Measurements from ENCODE around the gene GCK. TPM values are rescaled to one million over a fixed set of nuclear protein-coding genes. Genes with fewer than 3 reads are reported as not detected.

Gene GCK
- total RNA-seq, 2 donors from 2014 or later: 0.91 to 2.7 TPM

- Histone ChIP-seq H3K27me3 (replicated peaks; ENCODE audit: insufficient read depth) (no peaks in the 10 kb centered on the region), H3K27ac (no peak overlapping the region), H3K9me3 (no peaks in the 10 kb centered on the region), H3K4me3 (no peak overlapping the region), H3K4me1 (replicated peaks) (no peaks in the 10 kb centered on the region), H3K36me3 (no peaks in the 10 kb centered on the region)
- no peak for DNase-seq (ENCODE audit: low spot score)
- intact Hi-C loops (cut with DNase I): loop anchor here (10.0 kb wide), 1 partner anchor 394 kb away; the partner anchor contains the start of gene NUDCD3
- WGBS: 64% methylated on average over 10 of the region's 10 CpGs
- TF ChIP-seq, protein P1, sequence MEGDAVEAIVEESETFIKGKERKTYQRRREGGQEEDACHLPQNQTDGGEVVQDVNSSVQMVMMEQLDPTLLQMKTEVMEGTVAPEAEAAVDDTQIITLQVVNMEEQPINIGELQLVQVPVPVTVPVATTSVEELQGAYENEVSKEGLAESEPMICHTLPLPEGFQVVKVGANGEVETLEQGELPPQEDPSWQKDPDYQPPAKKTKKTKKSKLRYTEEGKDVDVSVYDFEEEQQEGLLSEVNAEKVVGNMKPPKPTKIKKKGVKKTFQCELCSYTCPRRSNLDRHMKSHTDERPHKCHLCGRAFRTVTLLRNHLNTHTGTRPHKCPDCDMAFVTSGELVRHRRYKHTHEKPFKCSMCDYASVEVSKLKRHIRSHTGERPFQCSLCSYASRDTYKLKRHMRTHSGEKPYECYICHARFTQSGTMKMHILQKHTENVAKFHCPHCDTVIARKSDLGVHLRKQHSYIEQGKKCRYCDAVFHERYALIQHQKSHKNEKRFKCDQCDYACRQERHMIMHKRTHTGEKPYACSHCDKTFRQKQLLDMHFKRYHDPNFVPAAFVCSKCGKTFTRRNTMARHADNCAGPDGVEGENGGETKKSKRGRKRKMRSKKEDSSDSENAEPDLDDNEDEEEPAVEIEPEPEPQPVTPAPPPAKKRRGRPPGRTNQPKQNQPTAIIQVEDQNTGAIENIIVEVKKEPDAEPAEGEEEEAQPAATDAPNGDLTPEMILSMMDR (IDR thresholded peaks at IDR 0.05): no peak
- TF ChIP-seq POLR2AphosphoS5 (IDR thresholded peaks at IDR 0.05) (no peak), POLR2A (IDR thresholded peaks at IDR 0.05) (no peak)
Measured at GRCh38 chr7:44100458-44101302, 88.6 kb downstream of the GCK start.

GRCh38 chr7:44099669-44100068, 89.6 kb downstream of the GCK start:
- Histone ChIP-seq H3K4me3 (no peak overlapping the region), H3K4me1 (replicated peaks) (no peaks in the 10 kb centered on the region), H3K27me3 (replicated peaks; ENCODE audit: insufficient read depth) (no peaks in the 10 kb centered on the region), H3K9me3 (no peaks in the 10 kb centered on the region), H3K36me3 (no peaks in the 10 kb centered on the region), H3K27ac (no peak overlapping the region)
- TF ChIP-seq, protein P1 (IDR thresholded peaks at IDR 0.05): no peak
- no peak for DNase-seq (ENCODE audit: low spot score)
- 65% methylated on average over 4 of the region's 4 CpGs for WGBS
- intact Hi-C loops (cut with DNase I): loop anchor here (10.0 kb wide), 1 partner anchor 395 kb away; the partner anchor contains the start of gene NUDCD3

- no peak overlapping the region for H3K4me3 ChIP-seq
- no peak overlapping the region for H3K27ac ChIP-seq
- TF ChIP-seq POLR2AphosphoS5 (IDR thresholded peaks at IDR 0.05) (no peak), POLR2A (IDR thresholded peaks at IDR 0.05) (no peak)
- TF ChIP-seq, protein P1 (IDR thresholded peaks at IDR 0.05): no peak
- 90% methylated on average over 6 of the region's 6 CpGs for WGBS
- no peak for DNase-seq (ENCODE audit: low spot score)
- no peaks in the 10 kb centered on the region for H3K4me1 ChIP-seq (replicated peaks)
- H3K36me3 ChIP-seq: no peaks in the 10 kb centered on the region
- no peaks in the 10 kb centered on the region for H3K9me3 ChIP-seq
- no peaks in the 10 kb centered on the region for H3K27me3 ChIP-seq (replicated peaks; ENCODE audit: insufficient read depth)
- intact Hi-C loops (cut with DNase I): no loop called here
Measured at GRCh38 chr7:44098092-44099068, 90.9 kb downstream of the GCK start.

DNA sequence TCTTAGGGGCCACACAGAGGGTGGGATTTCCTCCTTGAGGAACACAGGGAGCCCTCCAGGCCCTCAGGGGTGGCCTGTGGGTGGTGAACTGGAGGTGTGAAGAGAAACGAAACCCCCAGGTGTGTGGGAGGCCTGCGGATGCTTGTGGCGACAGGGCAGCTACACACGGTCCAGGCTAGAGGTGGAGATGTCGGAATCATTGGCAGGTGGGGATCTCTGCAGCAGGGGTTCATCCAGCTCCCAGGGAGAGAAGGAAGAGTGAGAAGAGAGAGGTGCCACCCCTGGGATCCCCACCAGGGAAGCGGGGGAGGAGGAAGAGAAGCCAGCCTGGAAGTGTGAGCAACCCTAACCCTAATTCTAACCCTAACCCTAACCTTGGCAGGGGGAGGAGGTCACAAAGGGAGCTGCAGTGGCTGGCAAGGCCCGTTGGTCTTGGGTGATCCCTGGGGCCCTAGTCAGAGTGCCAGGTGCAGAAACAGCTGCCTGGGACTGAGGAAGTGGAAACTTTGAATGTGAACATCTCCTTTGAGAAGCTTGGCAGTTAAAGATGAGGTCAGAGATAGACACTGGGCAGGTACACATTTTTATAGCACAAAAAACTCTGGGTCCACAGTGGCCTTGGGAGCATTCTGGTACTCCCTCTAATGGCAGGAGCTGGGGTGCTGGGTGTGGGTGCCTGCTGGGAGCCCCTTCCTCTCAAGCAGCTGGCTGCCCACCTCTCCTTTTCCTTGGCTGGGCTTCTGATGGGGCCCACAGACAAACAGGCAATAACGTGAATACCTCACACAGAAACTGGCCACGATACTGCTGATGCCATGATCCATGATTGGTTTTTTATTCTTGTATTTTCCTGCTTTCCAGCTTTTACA, 91.9 kb downstream of the GCK start:
- 76% methylated on average over 9 of the region's 9 CpGs for WGBS
- TF ChIP-seq, protein P1 (IDR thresholded peaks at IDR 0.05): no peak
- TF ChIP-seq POLR2AphosphoS5 (IDR thresholded peaks at IDR 0.05): no peak
- TF ChIP-seq POLR2A (IDR thresholded peaks at IDR 0.05): no peak

More for the DNA sequence above, 91.9 kb downstream of the GCK start:
- Histone ChIP-seq H3K27ac (no peak overlapping the region), H3K4me3 (no peak overlapping the region), H3K9me3 (no peaks in the 10 kb centered on the region), H3K27me3 (replicated peaks; ENCODE audit: insufficient read depth) (no peaks in the 10 kb centered on the region), H3K36me3 (no peaks in the 10 kb centered on the region), H3K4me1 (replicated peaks) (no peaks in the 10 kb centered on the region)
- DNase-seq (ENCODE audit: low spot score): no peak
- intact Hi-C loops (cut with DNase I): no loop called here
